Measurements from ENCODE around the gene GAMT. TPM values are rescaled to one million over a fixed set of nuclear protein-coding genes. Genes with fewer than 3 reads are reported as not detected.
A peak's percentile ranks its signal among the peaks of the same experiment; 100 is the strongest.

GAMT gene
- total and polyA plus RNA-seq, 2 of the 13 experiments (the other 11 are each of a cell fraction or from before 2014, with no cell fraction given) = 115 to 124 TPM

GRCh38 chr19:1396019-1396767 lies 5.1 kb downstream of the GAMT start (continued):
- TF ChIP-seq PBX2 (CRISPR knock-in tag; IDR thresholded peaks at IDR 0.05) (no peak), ZNF609 (CRISPR knock-in tag; IDR thresholded peaks at IDR 0.05; ENCODE audit: borderline replicate concordance) (no peak), LBX2 (CRISPR knock-in tag; IDR thresholded peaks at IDR 0.05; ENCODE audit: borderline replicate concordance) (no peak), WIZ (CRISPR knock-in tag; IDR thresholded peaks at IDR 0.05) (no peak), NONO (IDR thresholded peaks at IDR 0.05) (no peak), NONO (CRISPR knock-in tag; conservative IDR thresholded peaks at IDR 0.05) (peak; percentile 13; the same call in 1 of the 2 replicates), MED8 (CRISPR knock-in tag; IDR thresholded peaks at IDR 0.05; ENCODE audit: insufficient replicate concordance) (no peak), NFYC (CRISPR knock-in tag; IDR thresholded peaks at IDR 0.05) (no peak), ZNF10 (CRISPR knock-in tag; IDR thresholded peaks at IDR 0.05; ENCODE audit: borderline replicate concordance, low read depth) (no peak), ZNF784 (CRISPR knock-in tag; IDR thresholded peaks at IDR 0.05; ENCODE audit: borderline replicate concordance) (0 out of 2 replicates have a peak, but pooled peaks have one; percentile 9), ZNF282 (IDR thresholded peaks at IDR 0.05; ENCODE audit: partially characterized antibody) (no peak), FOXK2 (IDR thresholded peaks at IDR 0.05) (no peak), ZNF549 (CRISPR knock-in tag; IDR thresholded peaks at IDR 0.05) (no peak), ZNF639 (CRISPR knock-in tag; conservative IDR thresholded peaks at IDR 0.05) (no peak), KDM1A (CRISPR knock-in tag; IDR thresholded peaks at IDR 0.05) (no peak), ZNF530 (CRISPR knock-in tag; IDR thresholded peaks at IDR 0.05; ENCODE audit: low read depth) (no peak), ZNF251 (CRISPR knock-in tag; IDR thresholded peaks at IDR 0.05) (no peak), ZNF577 (CRISPR knock-in tag; IDR thresholded peaks at IDR 0.05; ENCODE audit: borderline replicate concordance, low read depth) (no peak), ZNF850 (CRISPR knock-in tag; conservative IDR thresholded peaks at IDR 0.05) (no peak), MNT (IDR thresholded peaks at IDR 0.05) (no peak)

Data from HepG2 (cell line).